T-helper 2 cell (primary cell): Measurements from ENCODE around the gene FREM1.
A peak's percentile ranks its signal among the peaks of the same experiment; 100 is the strongest.

ENCODE experiments used
- DNase-seq, 5 experiments: peaks; one replicate each; pipeline versions ENCODE4 v3.0.0 to v3.0.0-alpha.2; 2012 to 2022

The FREM1 gene

DNA sequence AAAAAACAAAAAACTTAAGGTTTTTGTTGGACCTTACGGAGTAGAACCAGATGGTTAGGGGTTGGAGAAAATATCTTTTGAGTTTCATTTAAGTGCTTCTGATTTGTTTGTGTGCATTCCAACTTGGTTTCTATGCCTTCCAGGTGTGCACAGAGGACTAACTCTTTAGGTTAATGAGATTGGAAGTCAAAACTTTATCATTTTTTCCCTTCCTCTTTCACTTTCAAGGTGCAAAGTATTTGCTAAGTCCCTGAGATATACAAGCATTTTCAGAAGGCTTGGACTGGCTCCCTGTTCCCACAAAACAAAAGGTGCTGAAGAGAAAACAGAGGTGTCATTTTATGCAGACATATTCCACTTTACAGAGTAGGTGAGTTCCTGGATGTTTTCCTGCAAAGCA, 157.4 kb downstream of the FREM1 start:
- no peak for DNase-seq

GRCh38 chr9:14752271-14752670, 158.0 kb downstream of the FREM1 start:
- DNase-seq: no peak

GRCh38 chr9:14750821-14751220, 159.4 kb downstream of the FREM1 start:
- no peak for DNase-seq

DNA sequence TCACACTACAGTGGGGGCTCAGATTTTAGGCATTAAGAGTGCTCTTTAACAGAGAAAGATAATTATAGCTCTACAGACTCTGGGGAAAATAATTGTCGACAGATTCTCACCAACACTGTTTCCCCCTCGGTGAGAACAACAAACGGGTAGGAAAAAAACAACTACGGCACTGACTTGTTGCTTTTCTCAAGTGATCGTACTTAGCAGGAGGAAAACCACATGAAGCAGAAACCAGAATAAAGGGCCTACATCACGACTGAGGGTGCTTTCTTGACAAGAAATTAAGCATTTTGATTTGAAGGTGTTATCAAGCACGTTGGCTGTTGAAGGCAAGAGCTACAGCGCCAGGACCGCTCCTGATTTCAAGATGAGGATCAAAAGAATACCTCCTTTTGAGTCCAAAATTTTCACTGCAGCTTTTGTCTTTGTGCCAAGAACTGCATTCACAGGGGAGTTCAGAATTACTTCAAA, 160.5 kb downstream of the FREM1 start:
- DNase-seq: peak in 1 of 5 experiments; percentile 30

DNA sequence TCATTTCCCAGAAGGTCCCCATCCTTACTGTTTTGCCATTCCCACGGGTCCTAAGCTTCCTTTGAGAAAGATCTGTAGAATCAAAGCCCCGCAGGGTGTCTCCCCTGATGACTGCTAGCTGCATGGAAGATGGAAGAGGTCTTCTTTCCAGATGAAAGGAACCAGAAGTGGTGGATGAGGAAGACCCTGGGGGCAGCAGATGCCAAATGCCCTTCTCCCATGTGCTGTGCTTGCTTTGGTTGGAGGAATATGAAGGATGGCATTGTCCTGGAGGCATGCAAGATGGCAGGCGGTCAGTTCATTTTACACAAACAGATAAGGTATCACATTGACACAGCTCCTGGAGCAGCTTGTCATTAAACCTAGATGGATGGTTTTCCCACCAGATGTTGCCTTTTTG, 161.9 kb downstream of the FREM1 start:
- DNase-seq: no peak

DNA sequence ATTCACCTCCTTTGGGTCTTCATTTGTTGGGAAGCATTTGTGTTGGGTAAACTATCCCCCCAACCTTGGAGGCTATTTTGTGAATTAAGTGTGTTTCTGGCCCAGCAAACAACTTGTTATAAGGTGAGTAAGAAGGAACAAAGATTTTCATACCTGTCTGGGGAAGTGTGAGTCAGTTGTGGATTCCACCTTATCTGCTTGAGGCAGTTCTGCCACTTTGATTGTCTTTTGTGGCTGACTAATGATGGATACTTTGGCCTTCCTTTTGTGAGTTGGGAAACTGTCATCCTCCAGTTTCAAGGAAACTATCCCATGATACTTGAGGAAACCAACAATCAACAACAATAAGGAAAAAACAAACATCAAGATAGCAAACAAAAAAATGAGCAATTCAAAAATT, 163.1 kb downstream of the FREM1 start:
- no peak for DNase-seq

DNA sequence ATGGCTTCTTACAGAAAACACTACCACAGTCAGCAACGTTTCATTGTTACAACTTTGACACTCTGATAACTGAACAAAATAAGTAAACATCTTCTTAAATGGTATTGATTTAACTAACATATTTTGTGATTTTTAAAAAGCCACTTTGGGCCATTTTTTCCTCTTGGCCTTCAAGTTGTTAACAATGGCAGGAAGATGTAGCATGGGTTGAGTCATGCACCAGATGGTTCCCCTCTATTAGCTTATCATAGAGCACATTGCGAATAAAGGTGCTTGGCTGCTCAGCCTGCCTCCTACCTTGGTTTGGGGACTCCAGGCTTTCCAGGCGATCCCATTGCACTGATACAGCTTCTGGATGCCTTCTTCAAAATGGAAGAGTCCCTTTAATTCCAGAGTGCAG, 163.6 kb downstream of the FREM1 start:
- DNase-seq: no peak

GRCh38 chr9:14744768-14745167, 165.5 kb downstream of the FREM1 start:
- no peak for DNase-seq

DNA sequence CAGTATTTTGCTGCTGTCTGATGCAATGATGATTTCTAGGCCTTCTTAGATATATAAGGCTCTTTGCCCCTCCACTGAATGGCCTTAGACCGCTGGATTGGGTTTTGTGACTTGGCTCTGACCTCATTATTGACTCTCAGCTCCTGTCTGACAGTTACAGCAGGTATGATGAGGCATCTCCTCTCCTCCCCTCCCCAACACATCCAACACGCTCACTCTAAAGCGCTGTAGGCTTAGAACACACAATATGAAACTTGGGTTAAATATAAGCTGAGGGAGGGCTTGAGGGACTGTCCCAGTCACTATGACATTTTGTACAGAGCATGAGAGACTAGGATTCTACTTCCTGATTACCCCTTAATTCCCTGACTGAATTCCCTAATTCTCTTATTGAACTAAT, 168.9 kb downstream of the FREM1 start:
- no peak for DNase-seq

GRCh38 chr9:14733133-14733532, 177.1 kb downstream of the FREM1 start:
- no peak for DNase-seq

DNA sequence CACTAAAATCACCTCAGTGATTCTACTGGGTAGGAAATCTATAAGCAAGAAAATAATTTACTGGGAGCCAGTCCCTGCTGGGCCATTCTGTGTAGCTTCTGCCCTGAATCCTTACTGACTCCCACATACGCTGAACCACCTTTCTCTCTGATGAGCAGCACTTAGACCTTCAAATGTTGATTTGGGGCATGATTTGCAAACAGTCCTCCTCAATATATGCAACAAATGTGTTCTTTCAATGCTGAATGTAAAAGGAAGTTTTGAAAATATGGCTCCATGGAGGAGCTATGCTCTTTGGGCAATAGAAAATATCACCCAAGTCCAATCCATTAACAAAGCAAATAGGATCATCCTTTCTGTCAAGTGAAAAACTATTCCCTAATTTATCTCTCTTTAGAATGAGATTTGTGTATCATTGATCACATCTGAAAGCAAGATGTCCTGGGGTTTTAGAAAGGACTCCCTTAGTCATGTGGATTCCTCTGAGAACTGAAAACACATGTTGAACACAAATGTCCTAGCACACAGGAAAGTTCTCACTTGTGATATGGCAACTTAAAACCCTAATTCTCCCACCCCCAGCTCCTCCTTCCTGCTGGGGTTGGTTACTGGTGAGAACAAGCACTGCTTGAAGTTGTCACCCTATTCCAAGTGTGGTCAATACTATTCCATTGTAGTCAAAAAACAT, 178.8 kb downstream of the FREM1 start:
- DNase-seq: no peak

DNA sequence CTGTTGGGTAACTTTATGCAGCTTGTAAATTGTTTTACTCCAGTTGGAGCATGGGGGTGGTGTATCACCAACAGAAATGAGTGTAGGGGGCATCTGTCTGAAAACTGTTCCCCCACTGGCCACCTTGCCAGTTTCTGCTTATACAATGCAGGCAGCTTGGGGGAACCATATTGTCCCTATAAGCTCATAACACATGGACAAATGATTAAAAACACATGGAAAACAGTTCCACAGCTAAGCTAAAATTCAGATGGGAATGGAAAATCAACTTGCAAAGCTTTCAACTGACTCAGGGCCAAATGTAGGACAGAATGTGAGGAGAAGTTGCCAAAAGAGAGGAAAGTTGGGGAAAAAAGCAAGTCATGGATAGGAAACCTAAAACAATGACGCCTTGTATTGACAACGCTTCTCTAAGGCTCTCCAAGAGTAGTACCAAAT, 179.7 kb downstream of the FREM1 start:
- DNase-seq: no peak

GRCh38 chr9:14723301-14723700, 186.9 kb downstream of the FREM1 start:
- no peak for DNase-seq

DNA sequence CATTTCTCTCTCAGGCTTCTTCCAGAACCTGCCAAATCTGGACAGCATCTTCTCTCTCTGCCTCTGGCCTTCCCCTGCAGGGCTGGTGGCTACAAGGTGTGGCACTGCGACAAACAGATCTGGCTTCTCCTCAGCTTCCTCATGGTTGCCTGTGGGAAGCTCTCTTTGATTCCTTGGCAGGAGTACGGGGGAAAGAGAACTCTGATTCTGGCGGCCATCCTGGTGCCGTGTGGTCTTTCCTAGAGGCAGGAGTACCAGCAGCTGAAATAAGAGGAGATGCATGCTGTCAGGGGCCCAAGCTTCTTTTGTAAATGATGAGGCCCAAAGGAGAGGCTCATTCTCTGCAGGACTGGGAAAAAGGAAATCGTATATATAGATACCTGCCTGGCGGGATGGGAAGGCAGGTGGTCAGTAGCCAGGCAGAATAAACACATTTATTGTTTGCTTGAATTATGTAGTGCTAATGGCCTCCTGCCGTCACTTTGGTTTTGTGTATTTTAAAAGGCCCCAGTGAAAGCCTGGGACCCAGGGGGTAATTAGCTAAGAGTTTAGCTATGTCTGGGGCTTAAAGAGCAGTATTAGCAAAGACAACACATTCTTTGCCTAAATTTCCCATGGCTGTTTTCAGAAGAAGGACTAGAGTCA, 187.7 kb downstream of the FREM1 start, which contains the start of gene CER1:
Gene CER1, minus strand, starts transcription at position 343 of the 645 bp plus-strand sequence. Its CDS starts 61 bp downstream, at position 282.
- no peak for DNase-seq

DNA sequence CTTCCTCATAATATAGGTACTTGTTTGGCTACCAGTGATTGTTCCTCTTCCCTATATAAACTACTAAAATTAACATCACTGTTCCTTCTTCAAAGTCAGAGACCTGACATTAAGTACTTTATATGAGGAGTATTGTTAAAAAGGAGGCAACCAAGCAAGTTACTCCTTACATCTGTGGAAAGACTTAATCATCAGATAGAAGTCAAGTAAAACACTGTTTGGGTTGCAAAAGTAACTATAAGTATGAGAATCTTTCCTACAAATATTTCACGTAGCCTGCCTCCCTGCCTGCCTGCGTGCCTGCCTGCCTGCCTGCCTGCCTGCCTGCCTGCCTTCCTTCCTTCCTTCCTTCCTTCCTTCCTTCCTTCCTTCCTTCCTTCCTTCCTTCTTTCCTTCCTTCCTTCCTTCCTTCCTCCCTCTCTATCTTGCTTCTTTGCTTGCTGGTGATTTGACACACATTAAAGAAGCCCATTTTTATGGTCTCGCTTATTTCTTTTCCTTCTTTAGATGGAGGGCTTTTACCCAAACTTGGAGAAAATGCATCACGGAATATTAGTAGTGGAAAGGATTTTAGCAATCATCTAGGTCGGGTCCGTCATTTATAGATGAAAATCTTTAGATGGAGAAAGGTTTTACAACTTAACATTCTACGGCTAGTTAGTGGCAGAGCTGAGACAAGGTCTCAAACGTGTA, 190.9 kb downstream of the FREM1 start:
- no peak for DNase-seq

- no peak for DNase-seq
Observed at GRCh38 chr9:14715102-14715501, 195.1 kb downstream of the FREM1 start.

DNA sequence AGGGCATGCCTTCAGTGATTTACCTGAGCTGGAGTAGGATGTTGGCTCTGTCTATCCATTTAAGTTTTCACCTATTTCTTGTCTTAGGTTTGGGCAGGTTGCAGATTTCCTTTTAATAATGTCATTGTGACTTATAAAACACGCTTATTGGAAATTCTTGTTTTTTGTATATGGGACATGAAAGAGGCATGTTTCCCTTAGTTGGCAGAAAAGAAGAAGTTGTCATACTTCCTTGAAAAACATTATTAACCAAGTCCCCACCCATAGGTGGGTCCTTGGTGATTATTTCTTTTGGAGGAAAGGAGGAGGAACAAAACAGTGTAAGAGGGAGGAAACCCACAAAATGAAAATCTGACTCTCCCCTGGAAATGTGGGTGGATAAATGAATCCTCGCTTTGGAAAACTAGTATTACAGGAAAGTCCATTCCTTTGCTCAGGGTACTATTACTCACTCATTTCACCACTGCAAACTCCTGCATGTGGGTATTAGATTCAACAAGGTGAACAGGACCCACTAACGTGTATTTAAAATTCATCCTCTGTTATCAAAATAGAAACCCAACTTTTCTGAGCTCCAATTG, 197.0 kb downstream of the FREM1 start:
- no peak for DNase-seq

GRCh38 chr9:14710804-14711203, 199.4 kb downstream of the FREM1 start:
- no peak for DNase-seq

DNA sequence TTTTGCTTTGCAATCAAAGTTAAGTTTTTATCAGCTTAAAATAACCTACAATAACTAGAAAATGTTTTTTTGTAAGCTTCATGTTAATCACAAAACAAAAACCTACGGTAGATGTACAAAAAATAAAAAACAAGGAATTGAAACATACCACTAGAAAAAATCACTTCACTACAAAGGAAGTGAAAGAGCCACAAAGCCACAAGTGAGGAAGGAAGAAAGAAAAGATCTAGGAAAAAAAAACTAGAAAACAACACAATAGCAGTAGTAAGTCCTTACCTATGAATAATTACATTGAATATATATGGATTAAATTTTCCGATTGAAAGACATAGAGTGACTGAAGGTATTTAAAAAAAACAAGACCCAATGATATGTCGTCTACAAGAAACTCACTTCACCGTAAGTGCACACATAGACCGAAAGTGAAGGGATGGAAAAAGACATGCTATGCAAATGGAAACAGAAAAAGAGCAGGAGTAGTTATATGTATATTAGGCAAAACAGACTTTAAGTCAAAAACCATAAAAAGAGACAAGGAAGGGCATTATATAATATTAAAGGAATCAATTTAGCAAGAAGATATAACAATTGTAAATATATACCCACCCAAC, 203.6 kb downstream of the FREM1 start:
- no peak for DNase-seq

GRCh38 chr9:14705079-14705478, 205.1 kb downstream of the FREM1 start:
- DNase-seq: no peak

DNA sequence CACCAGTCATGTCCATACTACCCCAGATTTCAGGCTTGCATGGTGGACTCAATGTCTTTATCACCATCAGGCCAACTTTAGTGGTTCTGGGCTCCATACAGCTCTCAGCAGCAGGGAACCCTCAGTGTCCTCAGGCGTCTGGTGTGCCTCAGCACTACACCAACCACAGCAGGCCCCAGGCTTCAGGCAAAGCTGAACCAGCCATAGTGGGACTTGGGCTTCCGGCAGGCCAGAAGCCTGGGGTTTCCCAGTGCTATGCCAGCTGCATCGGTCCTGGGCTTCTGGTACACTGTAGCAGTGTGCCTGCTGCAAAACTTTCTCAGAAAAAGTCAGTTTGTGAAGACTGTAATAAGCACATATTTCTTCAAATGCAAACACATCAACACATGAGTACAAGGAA, 205.9 kb downstream of the FREM1 start:
- no peak for DNase-seq

GRCh38 chr9:14702200-14702720, 208.0 kb downstream of the FREM1 start:
- DNase-seq: no peak
